Astrocyte (in vitro differentiated cells and primary cell): ENCODE measurements around the gene LEO1.

Experiments used
- CTCF ChIP-seq: IDR thresholded peaks from 2 replicates; pipeline ENCODE4 v1.5.1; 2011; ENCODE audit warnings: low read depth, mild to moderate bottlenecking, inconsistent platforms, low read length, moderate library complexity; ENCODE audit not compliant: insufficient read depth
- EZH2 ChIP-seq: IDR thresholded peaks from 2 replicates; pipeline ENCODE4 v1.6.1; 2012; ENCODE audit warnings: mild to moderate bottlenecking, low read length, inconsistent platforms; ENCODE audit not compliant: insufficient read depth

GRCh38 chr15:51971032-51971374 is 575 bp downstream of the LEO1 start:
- TF ChIP-seq CTCF (no peak), EZH2 (no peak)
